ENCODE measurements around the gene PJA1. TPM values are rescaled to one million over a fixed set of nuclear protein-coding genes. Genes with fewer than 3 reads are reported as not detected.

The PJA1 gene
- total RNA-seq, 1 donor from 2014 or later: 18.6 TPM

- intact Hi-C loops (cut with micrococcal nuclease): no loop called here
- ChIA-PET CTCF (no interaction called here), POLR2A (no interaction called here)
- H3K27ac Mint-ChIP-seq: no peak overlapping the region
- DNase-seq (no peak), ATAC-seq (ENCODE audit: low read depth) (no peak)
- H3K9me3 Mint-ChIP-seq: no peaks in the 10 kb centered on the region
- no peak overlapping the region for H3K4me3 Mint-ChIP-seq
- TF ChIP-seq CTCF (IDR thresholded peaks at IDR 0.05): no peak
- H3K27me3 Mint-ChIP-seq: no peaks in the 10 kb centered on the region
- H3K4me1 Mint-ChIP-seq: no peaks in the 10 kb centered on the region
- H3K36me3 Mint-ChIP-seq (ENCODE audit: low read depth): no peaks in the 10 kb centered on the region
Measured at GRCh38 chrX:69192603-69193002, 27.4 kb upstream of the PJA1 start.

GRCh38 chrX:69189576-69190371, 24.5 kb upstream of the PJA1 start:
- no peak overlapping the region for H3K4me3 Mint-ChIP-seq

GRCh38 chrX:69186651-69187050, 21.4 kb upstream of the PJA1 start:
- intact Hi-C loops (cut with micrococcal nuclease): no loop called here

More at GRCh38 chrX:69189576-69190371, 24.5 kb upstream of the PJA1 start:
- ATAC-seq (ENCODE audit: low read depth) (no peak), DNase-seq (no peak)
- Mint-ChIP-seq H3K4me1 (no peaks in the 10 kb centered on the region), H3K36me3 (ENCODE audit: low read depth) (no peaks in the 10 kb centered on the region), H3K9me3 (no peaks in the 10 kb centered on the region), H3K27me3 (no peaks in the 10 kb centered on the region), H3K27ac (no peak overlapping the region)
- no peak for TF ChIP-seq CTCF (IDR thresholded peaks at IDR 0.05)
- ChIA-PET POLR2A (no interaction called here), CTCF (no interaction called here)
- intact Hi-C loops (cut with micrococcal nuclease): no loop called here

GRCh38 chrX:69185886-69186285, 20.6 kb upstream of the PJA1 start:
- DNase-seq (no peak), ATAC-seq (ENCODE audit: low read depth) (no peak)
- Mint-ChIP-seq H3K27me3 (peaks cover 5% of the 10 kb centered on the region), H3K27ac (no peak overlapping the region), H3K9me3 (no peaks in the 10 kb centered on the region), H3K4me3 (no peak overlapping the region), H3K36me3 (ENCODE audit: low read depth) (no peaks in the 10 kb centered on the region), H3K4me1 (no peaks in the 10 kb centered on the region)
- intact Hi-C loops (cut with micrococcal nuclease): no loop called here
- POLR2A ChIA-PET: no interaction called here
- TF ChIP-seq CTCF (IDR thresholded peaks at IDR 0.05): no peak
- CTCF ChIA-PET: no interaction called here

More at GRCh38 chrX:69186651-69187050, 21.4 kb upstream of the PJA1 start:
- Mint-ChIP-seq H3K9me3 (no peaks in the 10 kb centered on the region), H3K36me3 (ENCODE audit: low read depth) (no peaks in the 10 kb centered on the region), H3K27me3 (no peaks in the 10 kb centered on the region), H3K27ac (no peak overlapping the region), H3K4me3 (no peak overlapping the region), H3K4me1 (no peaks in the 10 kb centered on the region)
- ATAC-seq (ENCODE audit: low read depth): no peak
- POLR2A ChIA-PET: no interaction called here
- DNase-seq: no peak
- CTCF ChIA-PET: no interaction called here
- no peak for TF ChIP-seq CTCF (IDR thresholded peaks at IDR 0.05)

- Mint-ChIP-seq H3K4me3 (no peak overlapping the region), H3K4me1 (no peaks in the 10 kb centered on the region), H3K27ac (no peak overlapping the region), H3K9me3 (no peaks in the 10 kb centered on the region), H3K27me3 (peaks cover 7% of the 10 kb centered on the region), H3K36me3 (ENCODE audit: low read depth) (no peaks in the 10 kb centered on the region)
- no peak for DNase-seq
- ChIA-PET CTCF (no interaction called here), POLR2A (no interaction called here)
- TF ChIP-seq CTCF (IDR thresholded peaks at IDR 0.05): no peak
- ATAC-seq (ENCODE audit: low read depth): no peak
- intact Hi-C loops (cut with micrococcal nuclease): no loop called here
Measured at GRCh38 chrX:69185141-69185540, 19.9 kb upstream of the PJA1 start.

Data from activated B cell treated with CpG ODN at 0.5 μM for 24 hours (primary cell).